NCI-H2107 treated with DMSO at 0.1 percent for 48 hours (cell line): ENCODE measurements around the gene PAGE2.
"Not testable (repeated sequence)": the region's sequence is repeated elsewhere in the genome, so short reads cannot be mapped to it uniquely, and the experiment has no call there.

Experiments used
- DNase-seq: peaks from one replicate; lab custom pipeline; 2025; ENCODE audit not compliant: unreplicated experiment; lab: John Stamatoyannopoulos, UW

PAGE2 gene, protein sequence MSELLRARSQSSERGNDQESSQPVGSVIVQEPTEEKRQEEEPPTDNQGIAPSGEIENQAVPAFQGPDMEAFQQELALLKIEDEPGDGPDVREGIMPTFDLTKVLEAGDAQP

DNA sequence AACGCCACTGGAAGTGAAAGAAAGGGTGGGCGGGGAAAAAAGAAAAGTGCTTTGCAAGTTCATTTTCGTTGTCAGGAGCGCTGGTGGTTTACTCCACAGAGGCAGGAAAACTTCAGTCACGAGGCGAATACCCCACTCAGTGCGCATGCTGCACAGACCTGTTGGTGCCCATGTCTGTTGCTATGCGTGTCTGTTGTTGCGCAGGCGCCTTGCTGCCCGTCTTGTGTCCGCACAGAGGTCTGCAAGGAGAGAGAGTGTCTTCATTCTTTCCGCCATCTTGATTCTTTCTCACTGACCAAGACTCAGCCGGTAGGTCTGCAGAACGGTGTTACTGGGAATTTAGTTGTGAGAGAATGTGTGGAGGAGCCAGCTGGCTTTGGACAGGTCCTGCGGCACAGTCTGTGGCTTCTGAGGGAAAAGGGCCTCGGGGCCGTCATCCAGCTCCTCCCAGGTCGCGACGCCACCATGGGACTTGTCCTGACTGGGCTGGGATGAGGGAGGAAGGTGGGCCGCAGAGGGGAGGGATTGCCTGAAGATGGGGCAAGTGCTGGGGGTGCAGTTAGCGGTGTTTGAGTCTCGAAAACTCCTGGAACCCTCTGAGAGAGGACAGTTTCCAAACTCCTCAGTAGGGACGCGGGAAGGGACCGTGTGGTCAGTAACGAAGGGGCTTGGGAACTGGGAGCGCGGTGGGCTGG lies at the start of gene PAGE2:
Gene PAGE2, plus strand, starts transcription at position 224 of the 695 bp plus-strand sequence. CDS start 1,003 bp downstream, outside the sequence.
- DNase-seq: no peak

DNA sequence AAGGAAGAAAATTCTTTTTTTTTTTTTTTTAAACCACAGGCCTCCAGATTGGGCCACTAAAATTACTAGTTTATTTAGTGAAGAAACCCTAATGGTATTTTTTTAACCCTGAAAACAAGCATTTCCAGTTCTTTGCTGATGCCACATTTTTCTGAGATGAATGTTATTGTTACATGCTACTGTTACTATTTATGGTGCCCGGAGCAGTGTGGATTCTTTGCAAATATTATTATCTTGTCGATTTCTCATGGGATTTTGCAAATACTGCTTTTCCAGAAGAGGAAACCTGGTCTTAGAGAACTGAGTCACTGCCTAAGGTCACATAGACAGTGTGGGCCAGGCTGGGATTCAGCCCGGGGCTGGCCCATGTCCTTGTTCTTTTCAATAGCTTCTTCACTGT lies 49.3 kb upstream of the PAGE2 start:
- DNase-seq: no peak

DNA sequence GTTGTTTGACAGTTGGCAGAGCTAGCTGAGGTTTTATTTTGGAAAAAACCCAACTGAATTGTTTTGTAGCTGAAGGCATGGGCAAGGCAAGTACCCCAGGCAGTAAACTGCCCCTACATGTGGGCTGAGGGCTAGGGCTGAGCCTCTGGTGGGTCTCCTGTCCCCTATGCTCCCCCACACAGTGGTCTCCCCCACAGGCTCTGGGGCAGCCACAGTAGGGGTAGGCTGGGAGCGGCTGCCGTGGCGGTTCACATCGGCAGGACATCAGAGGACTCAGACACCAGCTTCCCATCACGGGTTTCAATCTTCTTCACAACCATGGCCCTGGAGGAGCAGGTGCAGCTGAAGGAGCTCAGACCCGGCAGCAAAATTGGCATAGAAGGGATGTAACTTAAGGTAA lies 47.3 kb upstream of the PAGE2 start:
- DNase-seq: no peak

DNA sequence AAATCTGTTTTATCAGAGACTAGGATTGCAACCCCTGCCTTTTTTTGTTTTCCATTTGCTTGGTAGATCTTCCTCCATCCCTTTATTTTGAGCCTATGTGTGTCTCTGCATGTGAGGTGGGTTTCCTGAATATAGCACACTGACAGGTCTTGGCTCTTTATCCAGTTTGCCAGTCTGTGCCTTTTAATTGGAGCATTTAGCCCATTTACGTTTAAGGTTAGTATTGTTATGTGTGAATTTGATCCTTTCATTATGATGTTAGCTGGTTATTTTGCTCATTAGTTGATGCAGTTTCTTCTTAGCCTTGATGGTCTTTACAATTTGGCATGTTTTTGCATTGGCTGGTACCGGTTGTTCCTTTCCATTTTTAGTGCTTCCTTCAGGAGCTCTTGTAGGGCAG lies 38.2 kb upstream of the PAGE2 start:
- DNase-seq: not testable (repeated sequence)

DNA sequence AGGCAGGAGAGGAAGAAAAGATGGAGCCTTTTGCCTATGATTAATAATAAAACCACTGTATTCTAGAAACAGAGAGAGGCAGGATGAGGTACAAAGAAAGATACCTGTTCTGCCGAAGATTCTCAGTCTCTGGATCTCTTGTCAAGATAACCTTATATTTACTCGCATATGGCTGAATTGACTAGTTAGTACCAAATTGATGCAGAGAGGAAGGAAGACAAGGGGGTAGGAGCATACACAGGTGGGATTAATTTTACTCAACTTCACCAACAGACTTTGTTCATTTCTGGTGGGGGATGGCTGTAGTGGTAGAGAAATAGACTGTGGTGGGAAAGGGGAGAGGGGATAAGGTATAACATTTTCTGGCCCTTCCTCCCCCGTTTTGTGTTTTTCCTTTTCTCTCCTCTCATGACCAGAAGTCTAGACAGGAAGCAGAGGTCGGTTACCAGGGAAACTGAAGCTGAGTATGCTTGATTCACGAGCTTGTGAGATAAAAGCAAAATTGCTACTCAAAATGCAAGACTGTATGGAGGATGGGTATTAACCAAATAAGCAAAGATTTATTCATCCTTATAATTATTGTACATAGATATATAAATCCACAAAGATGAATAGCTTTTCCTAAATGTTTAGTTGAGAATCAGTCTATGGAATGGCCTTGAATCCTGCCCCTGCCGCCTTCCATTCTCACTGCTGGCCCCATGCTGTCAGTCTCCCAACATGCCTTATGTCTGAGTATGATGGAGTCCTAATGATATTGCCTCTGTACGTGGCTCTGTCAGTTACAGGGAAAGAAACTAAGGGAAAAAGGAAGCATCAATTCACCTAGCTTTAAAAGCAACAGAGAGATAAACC lies 31.8 kb upstream of the PAGE2 start:
- DNase-seq: no peak

DNA sequence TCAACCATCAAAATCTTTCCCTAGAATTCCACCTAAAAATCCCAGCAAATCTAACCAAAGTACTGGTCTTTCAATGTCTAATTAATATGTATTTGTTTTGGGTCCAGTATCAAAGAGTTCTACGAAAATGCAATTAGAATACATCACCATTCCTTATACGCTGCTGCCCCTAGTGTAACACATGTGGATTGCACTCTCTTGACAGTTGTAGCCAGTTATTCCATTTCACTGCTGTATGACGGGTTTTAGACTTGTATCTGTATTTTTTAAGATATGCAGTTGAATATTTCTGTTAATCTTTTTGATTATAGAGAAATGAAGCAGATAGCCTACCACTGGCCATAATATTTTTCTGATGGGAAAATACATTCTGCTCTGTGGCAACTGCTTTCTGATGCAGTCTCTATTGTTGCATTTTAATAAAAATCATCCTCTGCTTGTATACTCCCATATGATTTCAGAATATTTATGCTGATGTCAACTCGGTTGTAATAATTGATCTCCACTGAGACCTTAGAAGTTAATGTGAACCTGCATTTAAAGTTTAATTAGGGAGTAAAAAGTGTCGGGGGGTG lies 31.1 kb upstream of the PAGE2 start:
- DNase-seq: peak; percentile 7

DNA sequence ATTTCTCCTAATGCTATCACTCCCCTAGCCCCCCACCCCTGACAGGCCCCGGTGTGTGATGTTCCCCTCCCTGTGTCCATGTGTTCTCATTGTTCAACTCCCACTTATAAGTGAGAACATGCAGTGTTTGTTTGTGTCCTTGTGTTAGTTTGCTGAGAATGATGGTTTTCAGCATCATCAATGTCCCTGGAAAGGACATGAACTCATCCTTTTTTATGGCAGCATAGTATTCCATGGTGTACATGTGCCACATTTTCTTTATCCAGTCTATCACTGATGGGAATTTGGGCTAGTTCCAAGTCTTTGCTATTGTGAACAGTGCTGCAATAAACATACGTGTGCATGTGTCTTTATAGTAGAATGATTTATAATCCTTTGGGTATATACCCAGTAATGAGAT lies 21.6 kb upstream of the PAGE2 start:
- DNase-seq: not testable (repeated sequence)

DNA sequence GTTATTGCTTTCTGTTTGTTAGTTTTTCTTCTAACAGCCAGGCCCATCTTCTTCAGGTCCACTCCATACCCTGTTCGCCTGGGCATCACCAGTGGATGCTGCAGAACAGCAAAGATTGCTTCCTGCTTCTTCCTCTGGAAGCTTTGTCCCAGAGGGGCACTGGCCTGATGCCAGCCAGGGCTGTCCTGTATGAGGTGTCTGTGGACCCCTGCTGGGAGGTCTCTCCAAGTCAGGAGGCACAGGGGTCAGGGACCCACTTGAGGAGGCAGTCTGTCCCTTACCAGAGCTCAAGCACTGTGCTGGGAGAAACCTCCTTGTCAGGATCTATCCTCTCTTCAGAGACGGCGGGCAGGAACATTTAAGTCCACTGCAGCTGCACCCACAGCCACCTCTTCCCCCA lies 16.5 kb upstream of the PAGE2 start:
- no peak for DNase-seq

DNA sequence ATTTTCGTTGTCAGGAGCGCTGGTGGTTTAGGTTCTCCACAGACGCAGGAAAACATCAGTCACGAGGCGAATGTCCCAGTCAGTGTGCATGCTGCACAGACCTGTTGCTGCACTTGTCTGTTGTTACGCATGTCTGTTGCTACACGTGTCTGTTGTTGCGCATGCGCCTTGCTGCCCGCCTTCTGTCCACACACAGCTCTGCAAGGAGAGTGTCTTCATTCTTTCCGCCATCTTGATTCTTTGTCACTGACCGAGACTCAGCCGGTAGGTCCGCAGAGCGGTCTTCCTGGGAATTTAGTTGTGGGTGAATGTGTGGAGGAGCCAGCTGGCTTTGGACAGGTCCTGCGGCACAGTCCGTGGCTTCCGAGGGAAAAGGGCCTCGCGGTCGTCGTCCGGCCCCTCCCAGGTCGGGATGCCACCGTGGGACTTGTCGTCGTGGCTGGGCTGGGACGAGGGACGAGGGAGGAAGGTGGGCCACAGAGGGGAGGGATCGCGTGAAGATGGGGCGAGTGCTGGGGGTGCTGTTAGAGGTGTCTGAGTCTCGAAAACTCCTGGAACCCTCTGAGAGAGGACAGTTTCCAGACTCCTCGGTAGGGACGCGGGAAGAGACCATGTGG lies 13.9 kb upstream of the PAGE2 start, which contains the start of gene PAGE2B:
Gene PAGE2B, plus strand, starts transcription at position 180 of the 617 bp plus-strand sequence. CDS start 1,012 bp downstream, outside the sequence.
- DNase-seq: no peak

DNA sequence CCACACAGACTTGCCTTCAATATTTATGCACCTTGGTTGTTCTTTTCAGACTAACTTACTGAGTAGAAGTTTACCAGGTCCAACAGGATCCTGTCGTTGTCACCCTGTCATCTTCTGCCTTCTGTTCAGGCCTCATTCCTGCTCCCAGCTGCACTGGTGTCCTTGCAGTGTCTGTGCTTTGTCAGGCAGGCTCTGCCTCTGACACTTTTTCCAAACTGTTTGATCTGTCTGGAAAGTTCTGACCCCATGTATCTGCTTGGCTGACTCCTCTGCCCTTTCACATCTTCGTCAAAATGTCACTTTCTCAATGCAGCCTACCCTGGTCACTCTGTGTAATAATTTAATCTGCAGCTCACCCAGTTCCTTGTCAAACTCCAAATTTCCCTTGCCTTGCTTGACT lies 9.9 kb downstream of the PAGE2 start:
- no peak for DNase-seq

DNA sequence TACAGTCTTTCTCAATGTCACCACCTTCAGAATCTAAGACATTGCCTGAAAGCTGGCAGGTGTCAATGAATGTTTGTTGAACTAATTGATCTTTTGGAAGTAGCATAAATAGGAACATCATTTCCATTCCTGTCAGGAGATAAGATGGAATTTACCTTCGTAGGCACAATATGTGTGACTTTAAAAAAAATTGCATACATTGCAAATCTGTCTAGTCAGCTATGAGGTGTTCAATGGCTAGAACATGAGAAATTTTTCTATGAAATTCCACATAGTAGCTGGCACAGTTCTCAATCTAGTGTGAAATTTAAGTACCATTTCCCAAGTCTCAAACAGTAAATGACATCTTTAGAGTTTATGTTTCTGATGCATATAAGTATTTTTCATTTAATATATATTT lies 10.3 kb downstream of the PAGE2 start:
- DNase-seq: no peak

DNA sequence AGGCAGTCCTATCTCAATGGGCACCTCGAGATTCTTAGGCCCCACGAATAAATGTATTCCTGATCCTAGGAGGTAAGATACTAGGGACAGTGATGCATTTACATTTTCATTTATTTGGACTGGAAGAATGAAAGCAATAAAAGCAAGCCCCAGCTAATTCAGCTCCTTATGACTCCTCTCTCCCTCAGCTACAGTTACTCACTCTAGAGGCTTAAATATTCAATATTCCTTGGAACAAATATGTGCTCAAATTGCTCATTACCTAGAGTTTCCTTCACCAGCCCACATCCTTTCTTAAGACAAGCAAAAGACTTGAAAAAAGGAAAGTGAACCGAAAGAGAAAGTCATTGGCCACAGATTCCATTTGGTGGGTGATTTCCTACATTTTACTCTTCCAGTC lies 13.9 kb downstream of the PAGE2 start:
- no peak for DNase-seq

DNA sequence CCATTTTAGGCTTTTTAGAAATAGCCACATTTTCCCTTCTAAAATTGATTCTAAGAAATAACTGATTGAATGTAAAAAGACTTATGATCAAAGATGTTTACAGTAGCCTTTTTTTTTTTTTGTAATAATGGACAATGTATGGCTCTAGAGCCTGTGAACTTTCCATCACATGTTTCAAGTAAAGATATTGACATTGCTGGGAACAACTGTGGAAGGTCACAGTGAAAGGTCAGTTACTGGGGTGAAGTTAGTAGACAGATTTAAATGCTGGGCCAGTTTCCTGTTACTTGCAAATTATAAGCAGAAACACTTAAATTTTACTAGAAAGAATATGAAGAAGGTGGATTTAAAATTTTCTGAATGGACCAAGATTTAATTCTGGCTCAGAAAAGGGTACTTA lies 18.4 kb downstream of the PAGE2 start:
- DNase-seq: no peak

DNA sequence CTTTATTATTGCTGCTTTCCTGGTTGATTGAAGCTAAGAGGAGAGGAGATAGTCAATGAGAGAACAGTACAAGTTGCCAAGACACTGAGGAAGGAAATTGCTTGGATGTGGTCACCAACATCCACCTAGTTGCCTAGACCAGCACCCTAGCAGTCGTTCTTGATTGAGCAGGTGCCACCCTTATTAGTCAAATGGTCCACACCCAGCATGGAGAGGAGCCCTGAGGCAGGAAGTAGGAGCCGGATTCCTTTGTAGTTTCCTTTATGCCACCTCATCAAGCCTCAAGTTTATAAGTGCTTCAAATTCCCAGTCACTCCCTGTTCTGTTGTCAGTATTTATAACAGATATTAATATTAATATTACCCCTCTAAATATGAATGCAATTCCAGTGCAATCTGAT lies 19.1 kb downstream of the PAGE2 start:
- no peak for DNase-seq

DNA sequence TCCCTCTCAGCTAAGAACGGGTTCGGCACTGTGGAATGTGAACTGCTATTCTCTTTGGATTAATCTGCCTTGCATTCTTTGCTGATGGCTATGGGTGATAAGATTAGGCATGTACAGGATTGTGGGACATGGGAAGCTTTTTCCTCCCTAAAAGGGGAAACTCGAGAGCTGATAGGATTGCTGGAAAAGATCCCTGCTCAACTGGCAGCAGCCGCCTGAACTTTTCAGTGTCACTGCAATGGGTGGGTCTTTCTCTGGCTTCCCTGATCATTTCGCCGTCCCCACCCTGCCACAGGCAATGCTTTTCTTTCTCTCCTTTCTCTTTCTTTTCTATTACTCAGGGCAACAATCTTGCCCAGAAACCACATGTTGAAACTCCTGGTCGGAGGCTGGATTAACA lies 20.5 kb downstream of the PAGE2 start:
- no peak for DNase-seq

DNA sequence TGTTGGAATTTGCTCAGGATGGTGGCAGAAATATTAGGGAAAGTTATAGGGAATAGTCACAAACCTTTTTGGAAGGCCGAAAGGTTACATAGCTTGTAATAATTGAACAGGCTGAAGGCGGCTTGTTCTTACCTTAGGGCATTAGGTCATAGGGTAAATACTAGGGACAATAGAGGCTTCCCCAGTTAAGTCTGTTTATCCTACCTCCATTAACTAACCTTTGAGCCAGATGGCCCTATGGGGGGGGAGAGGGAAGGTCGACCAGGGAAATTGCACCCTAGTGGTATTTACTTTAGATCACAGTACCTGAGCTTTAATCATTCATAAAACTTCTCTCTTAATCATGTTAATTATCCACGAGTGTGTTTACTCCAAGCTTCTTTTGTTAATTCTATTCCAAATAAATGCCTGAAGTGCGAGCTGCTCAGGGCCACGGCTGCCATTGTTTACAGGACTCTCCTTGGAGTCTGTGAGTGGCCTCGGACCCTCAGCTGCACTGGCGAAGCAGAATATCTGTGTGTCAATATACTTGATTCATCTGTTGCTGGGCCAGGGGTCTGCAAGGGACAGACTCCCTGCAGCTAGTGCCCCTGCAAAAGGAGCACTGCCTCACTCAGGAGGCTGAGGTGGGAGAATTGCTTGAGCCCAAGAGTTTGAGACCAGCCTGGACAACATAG lies 22.9 kb downstream of the PAGE2 start:
- no peak for DNase-seq

DNA sequence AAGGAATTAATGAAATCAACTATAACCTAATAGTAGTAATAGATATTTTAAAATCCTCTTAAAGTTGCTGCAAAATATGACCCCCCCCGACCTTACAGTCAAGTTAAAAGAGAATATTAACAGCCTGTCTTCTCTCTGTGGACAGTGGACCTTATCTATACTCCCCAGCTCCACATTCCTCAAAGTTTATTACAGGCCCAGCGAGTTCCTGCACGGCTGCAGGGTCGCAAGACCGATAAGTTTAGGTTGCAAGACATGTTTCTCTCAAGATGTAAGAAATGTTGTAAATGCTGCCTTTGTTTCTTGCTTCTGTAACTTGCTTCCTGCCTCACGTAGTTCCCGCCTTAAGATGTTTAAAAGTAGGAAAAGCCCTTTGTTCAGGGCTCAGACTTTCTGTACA lies 27.8 kb downstream of the PAGE2 start:
- not testable (repeated sequence) for DNase-seq

DNA sequence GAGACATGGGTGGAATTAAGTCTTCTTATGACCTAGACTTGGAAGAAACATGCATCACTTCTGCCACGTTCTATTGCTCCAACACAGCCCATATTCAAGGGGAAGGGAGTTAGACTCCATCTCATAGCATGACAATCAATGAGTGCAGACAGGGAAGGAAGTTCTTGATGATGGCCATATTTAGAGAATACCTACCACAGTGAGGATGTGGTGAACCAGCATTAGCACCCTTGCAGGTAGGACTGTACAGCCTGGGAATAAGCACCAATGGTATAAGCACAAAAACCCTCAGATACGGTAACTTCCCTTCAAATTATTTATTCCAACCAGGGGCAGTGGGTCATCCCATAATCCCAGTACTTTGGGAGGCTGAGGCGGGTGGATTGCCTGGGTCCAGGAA lies 29.8 kb downstream of the PAGE2 start:
- DNase-seq: no peak

DNA sequence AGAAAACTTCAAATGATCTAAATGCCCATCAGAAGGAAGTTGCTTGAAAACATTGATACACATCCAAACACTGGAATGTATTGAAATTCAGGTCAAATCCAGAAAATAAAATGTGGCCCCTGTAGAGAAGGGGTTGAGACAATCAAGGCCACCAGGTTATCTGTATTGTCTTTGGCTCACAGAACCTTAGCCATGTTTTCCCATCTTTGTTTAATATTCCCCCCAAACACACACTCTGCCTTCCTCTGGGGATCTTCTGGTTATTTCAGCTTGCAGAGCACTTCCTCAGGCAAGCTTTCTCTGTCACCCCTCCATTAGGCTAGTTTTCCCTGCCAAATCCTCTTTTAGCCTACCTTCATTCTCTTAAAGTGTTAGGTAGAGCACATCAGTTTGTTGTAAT lies 30.5 kb downstream of the PAGE2 start:
- DNase-seq: no peak

DNA sequence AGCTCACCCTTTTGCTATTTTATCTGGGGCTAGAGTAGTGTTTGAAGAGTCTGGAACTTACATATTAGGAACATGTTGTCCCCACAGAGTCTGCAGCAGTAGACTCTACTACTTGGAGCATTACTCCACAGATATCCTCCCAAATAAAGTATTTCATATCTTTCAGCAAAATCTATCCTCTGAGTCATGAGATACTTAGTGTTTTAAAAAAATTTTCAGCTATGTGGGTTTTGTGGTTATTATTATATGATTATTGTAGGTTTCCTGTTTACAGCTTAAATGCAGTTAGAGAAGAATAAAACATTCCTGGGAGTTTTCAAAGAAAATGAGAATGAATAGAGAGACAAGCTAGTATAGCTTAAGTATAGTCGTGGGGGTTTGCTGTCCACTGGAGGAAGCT lies 30.9 kb downstream of the PAGE2 start:
- DNase-seq: no peak
